ENCODE results near the gene FAM241A. TPM values are rescaled to one million over a fixed set of nuclear protein-coding genes. Genes with fewer than 3 reads are reported as not detected.
"Not testable (repeated sequence)": the region's sequence is repeated elsewhere in the genome, so short reads cannot be mapped to it uniquely, and the experiment has no call there.

Gene FAM241A
- total RNA-seq = 1 to 10 TPM; 6.6 TPM

DNA sequence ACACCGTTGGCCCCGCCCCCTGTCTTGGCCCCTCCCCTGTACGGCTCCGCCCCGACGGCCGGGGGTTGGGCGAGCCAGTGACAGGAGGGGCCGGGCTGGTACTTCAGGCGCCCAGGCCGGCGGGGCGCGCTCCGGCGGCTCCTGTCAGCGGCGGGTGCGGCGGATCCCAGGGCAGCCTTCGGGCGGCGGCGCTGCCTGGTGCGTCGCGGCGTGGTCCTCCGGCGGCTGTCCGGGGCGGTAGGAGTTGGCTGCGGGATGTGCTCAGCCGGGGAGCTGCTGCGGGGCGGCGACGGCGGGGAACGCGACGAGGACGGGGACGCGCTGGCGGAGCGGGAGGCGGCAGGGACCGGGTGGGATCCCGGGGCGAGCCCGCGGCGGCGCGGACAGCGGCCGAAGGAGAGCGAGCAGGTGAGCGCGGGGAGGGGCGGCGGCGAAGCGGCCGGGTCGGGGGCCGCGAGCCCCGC lies at the start of gene FAM241A:
Gene FAM241A (plus strand): TSS at position 129 of the 464 bp plus-strand sequence. CDS start 127 bp downstream, at position 256.
- ChIA-PET CTCF (no interaction called here), POLR2A (interaction anchor here (0.8 kb wide), 1 partner anchor 12 kb away, joined by 3 read pairs; no protein-coding TSS in a partner anchor)

DNA sequence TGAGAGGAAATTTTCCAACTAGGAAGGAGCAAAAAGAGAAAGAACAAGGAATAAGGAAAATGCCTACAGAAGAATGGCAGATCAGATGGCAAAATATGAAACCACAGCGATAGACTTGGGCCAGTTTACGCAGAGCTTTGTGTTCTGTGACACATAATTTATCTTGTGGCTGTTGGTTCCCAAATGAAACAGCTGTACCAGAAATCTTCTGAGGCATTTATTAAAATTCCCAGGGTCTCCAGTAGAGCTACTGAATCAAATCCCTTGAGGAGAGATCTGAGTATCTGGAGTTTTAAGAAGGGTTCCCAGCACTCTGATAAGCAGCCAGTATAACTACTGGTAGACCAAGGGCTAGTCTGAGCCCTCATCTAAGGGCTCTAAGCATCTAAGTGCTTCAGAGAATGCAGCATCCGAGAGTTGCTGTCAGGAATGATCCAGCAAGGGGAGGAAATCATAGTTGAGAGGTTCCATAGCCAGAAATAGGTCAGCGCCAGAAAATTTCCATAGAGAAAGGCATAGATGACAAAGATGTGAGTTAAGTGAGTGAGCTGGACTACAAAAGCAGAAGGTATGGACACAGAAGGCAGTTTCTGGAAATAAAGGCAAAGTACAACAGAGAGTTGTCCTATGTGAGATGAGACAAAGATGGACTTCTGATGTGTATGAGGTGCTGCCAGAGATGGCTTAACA lies 46.3 kb upstream of the FAM241A start:
- POLR2A ChIA-PET = no interaction called here
- CTCF ChIA-PET = interaction anchor here (0.7 to 1.7 kb wide), 8 partner anchors 13 to 425 kb away, joined by 3 to 6 read pairs (median 4); no protein-coding TSS in a partner anchor

DNA sequence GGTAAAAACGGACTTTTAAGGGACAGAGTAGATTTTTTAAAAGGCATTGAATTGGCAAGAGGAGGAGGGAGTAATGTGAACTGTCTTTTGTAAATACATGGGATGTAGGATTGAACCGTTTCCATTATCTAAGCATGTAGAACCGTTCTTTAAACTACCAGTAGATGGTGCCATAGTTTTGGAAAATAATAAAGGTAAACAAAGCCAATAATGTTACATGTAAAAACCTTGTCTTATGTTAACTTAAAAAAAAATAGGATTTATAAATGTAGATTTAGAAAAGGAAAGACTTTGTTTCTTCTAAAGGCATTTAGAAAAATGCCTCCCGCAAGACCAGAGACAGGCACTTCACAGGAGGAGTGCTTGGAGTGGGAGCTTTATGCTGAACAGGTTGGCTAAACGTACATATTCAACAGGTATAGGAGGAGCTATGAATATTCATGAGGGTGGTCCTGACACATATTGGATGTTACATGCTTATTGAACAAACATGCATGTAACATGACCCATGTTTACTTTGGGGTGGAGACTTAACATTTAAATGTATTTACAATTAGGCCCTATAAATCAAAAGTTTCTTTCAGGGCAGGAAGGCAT lies 45.5 kb upstream of the FAM241A start:
- CTCF ChIA-PET = interaction anchor here (0.6 to 1.7 kb wide), 10 partner anchors 14 to 424 kb away, joined by 3 to 6 read pairs (median 3); no protein-coding TSS in a partner anchor

DNA sequence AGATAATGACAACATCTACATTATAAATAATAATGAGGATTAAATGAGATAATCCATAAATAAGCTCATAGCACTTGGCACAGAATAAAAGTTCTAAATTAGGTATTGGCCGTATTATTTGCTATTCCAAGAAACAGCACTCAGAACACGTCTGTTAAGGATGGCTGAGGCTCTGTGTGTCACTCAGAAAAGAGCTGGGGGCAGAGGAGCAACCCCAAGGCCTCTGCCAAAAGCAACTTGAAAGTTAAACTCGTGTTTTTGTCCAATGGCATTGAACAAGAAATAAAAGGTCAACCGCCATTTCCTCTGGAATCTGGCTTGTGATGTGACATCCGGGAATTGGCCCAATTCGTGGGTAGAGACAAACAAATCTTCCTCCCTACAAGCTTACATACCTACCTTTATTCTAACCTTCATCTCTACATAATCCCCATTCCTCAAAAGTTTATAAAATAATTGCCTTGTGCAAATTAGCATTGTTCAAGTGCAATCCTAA lies 42.3 kb upstream of the FAM241A start:
- CTCF ChIA-PET = interaction anchor here (0.7 kb wide), 1 partner anchor 133 kb away, joined by 4 read pairs; no protein-coding TSS in a partner anchor
- POLR2A ChIA-PET = no interaction called here

More for the DNA sequence above, 45.5 kb upstream of the FAM241A start:
- POLR2A ChIA-PET = no interaction called here

DNA sequence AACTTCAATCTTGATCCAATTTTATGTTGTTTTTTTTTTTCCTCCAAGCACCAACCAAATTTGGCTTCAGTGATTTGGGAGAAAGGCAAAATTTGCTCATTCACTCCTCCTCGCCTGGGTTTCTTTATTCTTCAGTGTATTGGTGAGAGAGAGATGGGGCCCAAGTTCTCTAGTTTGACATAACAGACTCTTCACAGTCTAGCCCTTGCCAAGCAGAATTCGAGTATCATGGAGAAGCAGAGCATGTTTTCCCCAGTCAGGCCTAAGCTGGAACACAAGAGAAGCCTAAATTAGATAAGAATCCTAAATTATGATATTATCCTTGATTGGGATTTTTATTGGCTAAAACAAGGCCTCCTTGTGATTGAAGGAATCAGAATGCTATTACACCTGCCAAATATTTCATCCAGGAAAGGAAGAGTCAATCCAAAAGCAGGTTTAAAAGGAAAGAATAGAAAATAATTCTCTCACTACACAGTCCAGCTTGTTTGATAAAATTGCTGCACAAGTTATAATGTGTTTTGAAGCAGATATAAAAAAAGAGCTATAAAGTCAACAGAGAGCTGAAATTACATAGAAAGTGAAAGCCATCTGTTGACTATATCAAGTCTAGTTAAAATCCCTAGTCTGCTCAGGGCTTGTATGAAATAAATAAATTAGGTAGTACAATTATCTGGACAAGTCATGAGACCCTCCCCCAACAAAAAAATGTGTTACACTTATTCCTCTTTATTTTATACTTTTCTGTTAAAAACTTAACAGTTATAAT lies 39.9 kb upstream of the FAM241A start:
- CTCF ChIA-PET = no interaction called here
- POLR2A ChIA-PET = no interaction called here

DNA sequence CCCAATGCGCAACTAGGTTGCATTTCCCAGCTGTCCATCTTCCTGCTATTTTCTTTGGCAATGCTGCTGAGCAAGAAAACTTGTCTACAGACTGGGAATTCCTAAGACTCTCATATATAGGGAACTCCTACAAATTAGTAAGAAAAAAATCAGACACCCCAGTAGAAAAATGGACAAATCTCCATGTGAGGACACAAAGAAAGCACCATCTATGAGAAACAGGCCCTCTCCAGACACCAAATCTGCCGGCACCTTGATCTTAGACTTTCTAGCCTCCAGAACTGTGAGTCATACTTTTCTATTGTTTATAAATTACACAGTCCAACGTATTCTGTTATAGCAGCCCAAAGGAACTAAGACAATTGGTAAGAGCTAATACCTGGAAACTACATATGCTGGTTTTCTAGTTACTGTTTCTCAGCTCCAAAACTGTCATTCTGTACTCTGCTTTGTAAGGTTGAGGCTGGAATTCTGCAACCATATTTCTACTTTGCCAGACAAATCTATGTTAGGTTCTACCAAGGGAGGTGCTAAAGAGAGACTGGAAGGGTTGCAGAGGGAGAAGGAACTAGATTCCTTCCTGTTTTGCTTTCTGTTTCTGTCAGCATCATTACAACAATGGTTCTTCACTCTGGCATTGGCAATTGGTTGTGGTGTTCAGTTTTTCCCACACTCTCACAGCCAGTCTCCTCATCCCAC lies 35.7 kb upstream of the FAM241A start:
- CTCF ChIA-PET = no interaction called here

DNA sequence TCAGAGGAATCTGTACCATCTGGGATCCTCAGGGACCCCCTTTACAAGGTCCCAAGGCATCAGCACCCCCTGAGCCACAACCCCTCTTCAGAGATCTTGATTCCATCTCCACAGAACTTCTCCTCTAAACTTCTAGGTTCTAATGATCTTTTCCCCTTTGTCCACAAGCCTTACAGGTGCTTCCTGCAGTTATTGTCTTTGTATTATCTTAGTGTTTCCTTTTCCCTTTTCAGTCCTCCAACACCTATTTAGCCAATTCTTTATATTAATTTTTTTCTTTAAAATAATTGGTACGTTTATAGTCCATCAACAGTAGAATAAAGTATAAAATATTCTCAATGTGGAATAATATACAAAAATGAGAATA lies 35.2 kb upstream of the FAM241A start:
- ChIA-PET POLR2A (no interaction called here), CTCF (no interaction called here)

More for the DNA sequence above, 35.7 kb upstream of the FAM241A start:
- POLR2A ChIA-PET = no interaction called here

DNA sequence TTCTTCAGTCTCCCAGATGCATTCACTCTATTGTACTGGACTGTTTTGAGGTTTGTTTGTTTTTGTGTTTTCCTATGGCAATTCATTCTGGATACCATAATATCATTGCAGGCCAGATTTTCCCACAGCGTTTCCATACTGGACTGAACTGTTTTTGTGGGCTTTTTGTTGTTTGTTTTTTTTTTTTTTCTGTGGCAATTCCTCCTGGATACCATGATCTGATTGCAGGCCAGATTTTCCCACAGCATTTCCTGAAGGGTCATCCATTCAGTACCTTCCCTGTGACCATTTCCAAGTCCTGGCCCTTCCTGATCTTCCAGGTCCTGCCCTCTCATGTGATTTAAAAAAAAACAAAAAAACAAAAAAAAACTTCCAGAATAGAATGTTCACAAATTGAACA lies 33.9 kb upstream of the FAM241A start:
- ChIA-PET CTCF (no interaction called here), POLR2A (no interaction called here)

DNA sequence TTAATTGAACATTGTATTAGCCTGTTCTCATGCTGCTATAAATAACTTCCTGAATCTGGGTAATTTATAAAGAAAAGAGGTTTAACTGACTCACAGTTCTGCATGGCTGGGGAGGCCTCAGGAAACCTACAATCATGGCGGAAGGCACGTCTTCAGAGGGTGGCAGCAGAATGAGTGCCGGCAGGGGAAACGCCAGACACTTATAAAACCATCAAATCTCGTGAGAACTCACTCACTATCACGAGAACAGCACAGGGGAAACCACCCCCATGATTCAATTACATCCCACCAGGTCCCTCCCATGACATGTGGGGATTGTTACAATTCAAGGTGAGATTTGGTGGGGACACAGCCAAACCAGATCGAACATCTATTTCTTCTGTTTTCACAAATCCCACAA lies 33.2 kb upstream of the FAM241A start:
- CTCF ChIA-PET = not testable (repeated sequence)
- POLR2A ChIA-PET = interaction anchor here (0.6 kb wide), 1 partner anchor 410 kb away, joined by 5 read pairs; no protein-coding TSS in a partner anchor

DNA sequence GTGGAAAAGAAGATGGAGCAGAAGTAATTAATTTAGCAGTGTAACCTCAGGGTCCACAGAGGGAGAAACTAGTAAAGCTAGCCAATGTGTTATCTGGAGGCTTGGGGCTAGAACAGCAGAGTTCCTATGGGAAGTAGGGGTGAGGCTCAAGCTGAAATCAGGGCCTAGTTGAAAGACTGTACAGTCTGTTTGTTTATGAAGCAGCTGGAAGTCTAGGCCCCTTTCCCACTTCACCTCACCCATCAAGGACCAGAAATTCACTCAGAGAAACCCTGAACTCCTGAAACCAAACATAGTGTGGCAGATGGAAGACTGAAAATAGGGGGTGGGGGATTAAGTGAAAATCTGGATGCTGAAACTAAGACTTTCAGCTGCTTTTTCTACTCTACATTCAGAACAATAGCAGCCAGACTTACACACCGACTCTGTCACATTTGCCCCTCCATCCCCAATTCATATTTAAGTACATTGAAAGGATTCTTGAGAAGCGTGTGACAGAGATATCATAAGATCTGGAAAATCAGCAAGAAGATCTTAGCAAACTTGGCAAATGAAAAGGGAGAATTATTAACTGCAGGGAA lies 32.6 kb upstream of the FAM241A start:
- ChIA-PET POLR2A (interaction anchor here (0.6 kb wide), 1 partner anchor 410 kb away, joined by 5 read pairs; no protein-coding TSS in a partner anchor), CTCF (no interaction called here)

DNA sequence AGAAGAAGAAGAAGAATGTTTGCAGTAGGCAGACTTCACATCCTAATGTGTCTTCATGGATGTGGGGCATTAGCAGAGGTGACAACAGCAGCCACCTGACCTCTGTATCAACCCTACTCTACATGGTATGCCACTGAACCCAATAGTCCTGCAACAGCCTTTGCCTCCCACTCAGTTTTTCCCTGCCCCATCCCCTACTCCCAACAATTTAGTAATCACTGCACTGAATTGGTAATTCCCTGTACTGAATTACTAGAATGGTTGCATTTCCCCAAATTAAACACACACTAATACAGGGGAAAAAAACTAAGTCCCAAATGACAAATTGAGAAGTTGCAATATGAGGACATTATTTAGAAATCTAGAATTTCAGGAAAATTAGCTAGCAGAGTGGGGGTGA lies 31.4 kb upstream of the FAM241A start:
- CTCF ChIA-PET = interaction anchor here (1.3 kb wide), 1 partner anchor 14 kb away, joined by 3 read pairs; no protein-coding TSS in a partner anchor
- POLR2A ChIA-PET = no interaction called here

DNA sequence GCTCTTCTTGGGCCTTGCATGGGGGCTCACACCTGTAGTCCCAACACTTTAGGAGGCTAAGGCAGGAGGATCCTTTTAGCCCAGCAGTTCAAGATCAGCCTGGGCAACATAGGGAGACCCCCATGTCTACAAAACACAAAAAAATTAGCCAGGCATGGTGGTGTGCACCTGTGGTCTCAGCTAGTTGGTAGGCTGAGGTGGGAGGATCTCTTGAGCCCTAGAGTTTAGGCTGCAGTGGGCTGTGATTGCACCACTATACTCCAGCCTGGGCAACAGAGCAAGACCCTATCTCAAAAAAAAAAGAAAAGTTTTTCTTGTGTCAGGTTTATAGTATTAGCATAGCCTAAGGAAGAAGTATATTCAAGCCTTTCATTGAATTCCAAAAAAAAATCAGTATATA lies 30.8 kb upstream of the FAM241A start:
- POLR2A ChIA-PET = no interaction called here
- CTCF ChIA-PET = interaction anchor here (1.3 kb wide), 1 partner anchor 15 kb away, joined by 3 read pairs; no protein-coding TSS in a partner anchor

DNA sequence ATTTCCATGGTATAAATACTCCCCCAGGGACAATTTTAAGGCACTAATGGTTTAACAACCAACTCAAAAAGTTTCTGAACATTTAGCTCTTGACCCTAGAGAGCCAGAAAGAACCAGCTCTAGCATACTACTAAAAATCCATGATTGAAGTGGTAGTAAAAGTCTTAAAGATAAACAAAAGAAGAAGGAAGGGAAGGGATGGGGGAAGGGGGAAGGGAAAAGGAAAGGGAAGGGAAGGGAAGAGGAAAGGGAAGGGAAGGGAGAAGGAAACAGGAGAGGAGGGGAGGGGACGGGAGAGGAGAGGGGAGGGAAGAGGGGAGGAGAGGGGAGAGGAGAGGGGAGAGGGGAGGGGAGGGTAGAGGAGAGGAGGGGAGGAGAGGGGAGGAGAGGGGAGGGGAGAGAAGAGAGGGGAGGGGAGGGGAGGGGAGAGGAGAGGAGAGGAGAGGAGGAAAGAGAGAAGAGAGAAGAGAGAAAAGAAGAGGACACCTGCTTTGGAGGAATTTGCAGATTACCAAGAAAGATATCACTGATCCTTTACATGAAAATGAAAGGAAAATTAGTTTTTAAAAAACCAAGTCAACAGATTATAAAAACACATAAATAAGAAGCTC lies 26.4 kb upstream of the FAM241A start:
- ChIA-PET POLR2A (interaction anchor here (1.0 to 1.1 kb wide), 3 partner anchors 16 to 29 kb away, joined by 3 to 5 read pairs (median 3); no protein-coding TSS in a partner anchor), CTCF (interaction anchor here (1.6 kb wide), 1 partner anchor 19 kb away, joined by 5 read pairs; no protein-coding TSS in a partner anchor)

DNA sequence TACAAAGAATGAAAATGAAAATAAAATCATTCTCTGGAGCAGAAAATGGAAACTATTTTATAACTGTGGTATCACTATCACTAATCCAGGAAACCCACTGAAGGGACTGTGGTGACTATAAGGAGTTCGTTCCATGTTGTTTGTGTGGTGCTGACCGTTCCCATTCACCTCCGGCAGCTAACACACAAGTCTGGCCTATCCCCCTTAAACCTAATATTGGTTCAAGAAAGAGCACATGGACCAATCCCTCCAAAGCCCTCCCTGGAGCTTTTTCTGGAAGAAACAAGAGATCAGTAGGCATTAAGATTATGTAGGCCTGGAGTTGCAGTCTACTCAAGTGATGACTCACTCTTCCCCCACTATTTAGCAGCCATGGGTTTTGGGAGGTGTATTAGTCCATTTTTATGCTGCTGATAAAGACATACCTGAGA lies 25.9 kb upstream of the FAM241A start:
- CTCF ChIA-PET = interaction anchor here (1.6 kb wide), 1 partner anchor 20 kb away, joined by 5 read pairs; no protein-coding TSS in a partner anchor
- POLR2A ChIA-PET = interaction anchor here (1.0 to 1.1 kb wide), 3 partner anchors 15 to 28 kb away, joined by 3 to 5 read pairs (median 3); no protein-coding TSS in a partner anchor

DNA sequence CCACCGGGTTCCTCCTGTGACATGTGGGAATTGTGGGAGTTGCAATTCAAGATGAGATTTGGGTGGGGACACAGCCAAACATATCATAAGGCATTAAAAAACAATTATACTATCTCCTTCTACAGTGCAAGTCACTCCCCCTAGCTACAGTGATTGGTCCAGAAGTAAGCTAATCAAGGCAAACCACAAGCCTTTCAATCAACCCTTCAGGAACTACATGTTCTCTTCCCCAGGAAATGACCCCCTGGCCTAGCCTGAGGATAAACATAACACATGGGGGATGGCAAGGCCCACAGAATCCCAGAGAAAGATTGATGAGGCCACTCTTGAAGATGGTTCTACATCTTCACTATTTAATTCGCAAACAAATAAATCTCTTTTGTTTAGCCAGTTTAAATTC lies 25.2 kb upstream of the FAM241A start:
- ChIA-PET POLR2A (interaction anchor here (0.5 to 1.1 kb wide), 2 partner anchors 28 to 115 kb away, joined by 3 to 5 read pairs; no protein-coding TSS in a partner anchor), CTCF (no interaction called here)

DNA sequence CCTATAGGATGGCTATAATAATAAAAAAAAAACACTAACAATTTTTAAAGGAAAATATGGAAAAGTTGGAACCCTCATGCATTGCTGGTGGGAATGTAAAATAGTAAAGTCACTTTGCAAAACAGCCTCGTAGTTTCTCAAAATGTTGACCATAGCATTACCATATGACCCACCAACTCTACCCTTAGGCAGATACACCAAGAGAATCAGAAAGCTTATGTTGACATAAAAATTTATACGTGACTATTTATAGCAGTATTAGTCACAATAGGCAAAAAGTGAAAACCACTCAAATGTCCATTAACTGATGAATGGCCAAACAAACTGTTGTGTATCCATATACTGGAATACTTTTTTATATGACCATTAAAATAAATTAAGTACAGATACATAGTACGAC lies 19.8 kb upstream of the FAM241A start:
- CTCF ChIA-PET = no interaction called here
- POLR2A ChIA-PET = no interaction called here

DNA sequence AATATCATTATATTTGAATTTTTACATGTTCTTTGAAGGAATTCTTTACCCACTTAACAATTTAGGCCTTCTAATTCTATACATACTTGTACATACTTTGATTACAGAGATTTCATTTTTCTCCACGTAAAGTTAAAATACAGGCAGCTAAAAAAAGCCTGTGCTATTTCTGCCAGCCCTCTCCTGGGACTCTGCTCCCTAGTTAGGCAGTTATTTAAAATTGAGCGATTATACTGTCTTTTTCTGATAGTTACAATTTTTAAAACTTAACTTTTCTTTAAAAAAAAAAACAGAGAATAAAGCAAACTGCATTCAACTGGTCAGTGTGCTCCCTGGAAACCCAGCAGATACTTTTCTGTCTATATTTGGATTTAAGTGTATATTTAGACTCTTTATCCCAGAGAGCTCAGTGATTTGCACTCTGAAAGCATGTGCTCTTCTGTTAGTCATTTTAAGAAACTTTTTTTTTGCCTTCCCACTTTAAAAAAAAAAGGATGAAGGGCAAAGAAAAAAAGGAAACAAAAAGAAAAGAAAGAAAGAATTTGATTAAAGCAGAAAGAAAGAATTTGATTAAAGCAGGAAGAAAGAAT lies 18.1 kb upstream of the FAM241A start:
- POLR2A ChIA-PET = no interaction called here
- CTCF ChIA-PET = no interaction called here

DNA sequence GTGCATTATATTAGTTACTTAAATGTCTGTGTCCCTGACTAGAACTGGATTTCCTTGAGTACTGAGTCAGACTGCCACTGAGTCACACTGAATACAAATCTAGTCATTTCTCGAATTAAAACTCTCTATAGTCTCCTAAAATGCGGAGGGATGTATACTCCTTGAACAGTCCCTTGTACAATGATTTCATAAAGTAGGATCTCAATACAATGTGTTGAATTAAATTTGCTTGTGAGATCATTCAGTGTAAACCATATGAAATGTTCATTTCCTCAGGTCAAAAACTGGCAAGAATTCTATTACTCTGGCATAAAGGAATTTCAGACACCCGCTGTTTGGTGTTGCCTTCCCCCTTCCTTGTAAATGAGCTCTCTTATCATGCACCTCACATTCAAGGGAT lies 17.5 kb upstream of the FAM241A start:
- POLR2A ChIA-PET = interaction anchor here (0.7 kb wide), 1 partner anchor 646 kb away, joined by 3 read pairs; no protein-coding TSS in a partner anchor
- CTCF ChIA-PET = no interaction called here
